ENCODE measurements around the gene HBG2.

DNA sequence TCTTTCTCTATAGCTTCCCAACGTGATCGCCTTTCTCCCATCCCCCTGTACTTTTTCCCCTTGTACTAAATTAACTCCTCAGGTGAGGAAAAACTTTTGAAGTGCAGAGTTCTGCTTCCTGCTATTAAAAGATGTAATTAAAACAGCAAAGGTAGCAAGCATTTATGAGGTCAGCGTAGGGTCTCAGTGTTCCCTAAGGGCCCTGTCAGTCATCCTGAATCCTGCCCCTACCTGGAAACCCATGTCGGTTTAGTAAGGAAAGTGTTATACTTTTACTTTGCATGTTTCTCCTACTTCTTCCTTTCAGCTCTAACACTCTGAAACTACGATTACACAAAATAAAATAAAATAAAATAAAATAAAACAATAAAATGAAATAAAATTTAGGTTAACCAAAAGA, 26.5 kb downstream of the HBG2 start:
- TF ChIP-seq STAT5B (CRISPR knock-in tag; IDR thresholded peaks at IDR 0.05) (no peak), ZSCAN29 (CRISPR knock-in tag; conservative IDR thresholded peaks at IDR 0.05) (no peak)
- TF ChIP-seq, protein P1, sequence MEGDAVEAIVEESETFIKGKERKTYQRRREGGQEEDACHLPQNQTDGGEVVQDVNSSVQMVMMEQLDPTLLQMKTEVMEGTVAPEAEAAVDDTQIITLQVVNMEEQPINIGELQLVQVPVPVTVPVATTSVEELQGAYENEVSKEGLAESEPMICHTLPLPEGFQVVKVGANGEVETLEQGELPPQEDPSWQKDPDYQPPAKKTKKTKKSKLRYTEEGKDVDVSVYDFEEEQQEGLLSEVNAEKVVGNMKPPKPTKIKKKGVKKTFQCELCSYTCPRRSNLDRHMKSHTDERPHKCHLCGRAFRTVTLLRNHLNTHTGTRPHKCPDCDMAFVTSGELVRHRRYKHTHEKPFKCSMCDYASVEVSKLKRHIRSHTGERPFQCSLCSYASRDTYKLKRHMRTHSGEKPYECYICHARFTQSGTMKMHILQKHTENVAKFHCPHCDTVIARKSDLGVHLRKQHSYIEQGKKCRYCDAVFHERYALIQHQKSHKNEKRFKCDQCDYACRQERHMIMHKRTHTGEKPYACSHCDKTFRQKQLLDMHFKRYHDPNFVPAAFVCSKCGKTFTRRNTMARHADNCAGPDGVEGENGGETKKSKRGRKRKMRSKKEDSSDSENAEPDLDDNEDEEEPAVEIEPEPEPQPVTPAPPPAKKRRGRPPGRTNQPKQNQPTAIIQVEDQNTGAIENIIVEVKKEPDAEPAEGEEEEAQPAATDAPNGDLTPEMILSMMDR (CRISPR knock-in tag; IDR thresholded peaks at IDR 0.05): no peak
